ENCODE data around the gene HAPLN1. TPM values are rescaled to one million over a fixed set of nuclear protein-coding genes. Genes with fewer than 3 reads are reported as not detected.

HAPLN1 gene
- total RNA-seq, 2 donors from 2014 or later = 3.8 to 5.9 TPM

Other genes starting within 250 kb of the HAPLN1 start
- 10 to 100 TPM in 1 of 2 donors, 1 to 10 TPM in 1; 9.8 to 27.2 TPM for gene VCAN, start 249.1 kb downstream of the HAPLN1 start, total RNA-seq

Measured in colonic mucosa (tissue), 2 donors.